Common myeloid progenitor, CD34-positive (primary cell): ENCODE data around the gene GPR83.
"Not testable (repeated sequence)": the region's sequence is repeated elsewhere in the genome, so short reads cannot be mapped to it uniquely, and the experiment has no call there.

Experiments
- CTCF ChIA-PET: fragments of 350-600 bp; sonication (Branson Sonifier 250); formaldehyde crosslinking; loops from one replicate; lab custom pipeline; 2021; ENCODE audit warnings: antibody characterized with exemption; lab: Charles Lee
- POLR2A ChIA-PET: fragments of 350-600 bp; sonication (Branson Sonifier 250); formaldehyde crosslinking; loops from one replicate; lab custom pipeline; 2021; ENCODE audit warnings: antibody characterized with exemption; lab: Charles Lee
- DNase-seq, 3 donors: peaks; one replicate each; pipeline versions ENCODE4 v3.0.0 to v3.0.0-alpha.2; 2013
- H3K27ac ChIP-seq, 2 experiments: 1 replicate in 1 of 2; 2 replicates in 1 of 2; pipeline ENCODE4 v1.7.0; 2013; ENCODE audit warnings: inconsistent platforms in 2 of 2, low read length in 2 of 2, mild to moderate bottlenecking in 2 of 2, low read depth in 1 of 2, moderate library complexity in 1 of 2; ENCODE audit not compliant: severe bottlenecking in 2 of 2, insufficient read depth in 1 of 2, poor library complexity in 1 of 2
- H3K27me3 ChIP-seq, 5 experiments: replicated peaks in 2 of 5; 1 replicate in 3 of 5; 2 replicates in 2 of 5; pipeline versions ENCODE4 v1.6.1 to v1.7.0; 2013; ENCODE audit warnings: low read length in 4 of 5, mild to moderate bottlenecking in 2 of 5, moderate library complexity in 2 of 5, inconsistent platforms in 1 of 5; ENCODE audit not compliant: insufficient read depth in 5 of 5, control insufficient read depth in 4 of 5
- H3K36me3 ChIP-seq, 4 experiments: 1 replicate in 2 of 4; 2 replicates in 2 of 4; pipeline versions ENCODE4 v1.6.1 to v1.7.0; 2013; ENCODE audit warnings: low read length in 3 of 4, control low read depth in 1 of 4, mild to moderate bottlenecking in 1 of 4; ENCODE audit not compliant: control insufficient read depth in 4 of 4, insufficient read depth in 4 of 4
- H3K4me1 ChIP-seq, 4 experiments: 1 replicate in 3 of 4; 2 replicates in 1 of 4; pipeline versions ENCODE4 v1.6.1 to v1.7.1; 2013; ENCODE audit warnings: low read length in 3 of 4, mild to moderate bottlenecking in 3 of 4, control low read depth in 1 of 4, inconsistent platforms in 1 of 4, moderate library complexity in 1 of 4; ENCODE audit not compliant: control insufficient read depth in 4 of 4, insufficient read depth in 4 of 4; ENCODE audit errors: control extremely low read depth in 1 of 4
- H3K4me3 ChIP-seq, 7 experiments: 1 replicate in 4 of 7; 2 replicates in 3 of 7; pipeline versions ENCODE4 v1.5.1 to v1.7.0; 2013; ENCODE audit warnings: mild to moderate bottlenecking in 7 of 7, low read length in 6 of 7, moderate library complexity in 6 of 7, inconsistent platforms in 2 of 7, low read depth in 2 of 7, control low read depth in 1 of 7; ENCODE audit not compliant: insufficient read depth in 4 of 7, control insufficient read depth in 1 of 7; ENCODE audit errors: extremely low read depth in 1 of 7
- H3K9me3 ChIP-seq, 5 experiments: 1 replicate in 4 of 5; 2 replicates in 1 of 5; pipeline versions ENCODE4 v1.6.1 to v1.7.1; 2013; ENCODE audit warnings: low read length in 4 of 5, mild to moderate bottlenecking in 2 of 5, inconsistent platforms in 1 of 5, low read depth in 1 of 5, moderate library complexity in 1 of 5; ENCODE audit not compliant: control insufficient read depth in 4 of 5, insufficient read depth in 2 of 5; ENCODE audit errors: control extremely low read depth in 1 of 5
- WGBS: methylation state at CpG from one replicate; pipeline ENCODE4 v1.1.5; 2013; ENCODE audit not compliant: insufficient coverage; 5-methylcytosine and 5-hydroxymethylcytosine counted together

Gene GPR83

DNA sequence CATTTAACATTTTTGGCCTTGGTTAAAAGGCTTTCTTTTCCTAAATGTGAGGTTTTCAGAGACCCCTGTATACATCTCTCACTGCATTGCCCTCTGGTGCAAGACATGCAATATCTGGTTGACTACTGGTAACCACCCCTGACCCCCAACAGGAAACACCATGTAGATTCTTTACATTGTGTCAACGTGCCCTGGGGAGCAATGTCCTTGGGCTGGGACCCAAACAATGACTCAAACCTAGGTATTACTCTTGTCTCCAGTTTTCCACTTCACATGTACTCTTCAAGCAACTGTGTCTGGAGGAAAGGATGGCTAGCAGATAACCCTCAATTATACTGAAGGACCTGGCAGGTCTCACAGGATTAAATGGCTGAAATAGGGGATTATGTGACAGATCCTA, 1.1 kb upstream of the GPR83 start:
- CTCF ChIA-PET = no interaction called here
- Histone ChIP-seq H3K4me1 (peaks cover 0 to 16% (median 9%) of the 10 kb centered on the region in 4 experiments), H3K4me3 (no peak overlapping the region), H3K36me3 (no peaks in the 10 kb centered on the region), H3K27ac (no peak overlapping the region), H3K9me3 (peaks cover 0 to 3% (median 2%) of the 10 kb centered on the region in 5 experiments), H3K27me3 (peaks cover 12 to 58% (median 31%) of the 10 kb centered on the region in 5 experiments)
- 60% methylated on average over 1 of the region's 1 CpG for WGBS
- no peak for DNase-seq
- POLR2A ChIA-PET = no interaction called here

DNA sequence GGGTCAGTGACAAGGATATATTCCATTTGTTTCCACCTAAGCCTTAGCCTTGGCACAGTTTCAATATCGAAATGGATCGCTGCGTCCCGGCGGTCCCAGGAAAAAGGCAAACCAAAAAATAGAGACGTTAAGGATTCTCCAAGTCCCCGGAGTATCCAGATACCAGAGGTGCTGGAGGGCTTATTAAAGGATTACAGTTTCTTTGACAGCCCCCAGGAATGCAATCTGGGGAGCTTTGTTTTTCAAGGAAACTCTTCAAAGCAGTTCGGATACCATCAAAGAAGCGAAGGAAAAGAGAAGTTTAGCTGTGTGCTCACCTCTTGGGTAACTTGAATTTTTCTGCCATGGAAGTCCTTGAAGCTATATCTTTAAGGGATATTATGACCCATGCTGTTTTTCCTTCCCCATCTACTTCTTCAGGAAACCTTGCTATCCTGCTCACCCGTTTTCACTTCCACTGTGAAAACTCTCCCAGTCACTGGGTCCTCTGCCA, 600 bp upstream of the GPR83 start:
- Histone ChIP-seq H3K36me3 (no peaks in the 10 kb centered on the region), H3K9me3 (peaks cover 0 to 3% (median 0%) of the 10 kb centered on the region in 5 experiments), H3K4me1 (peaks cover 0 to 16% (median 9%) of the 10 kb centered on the region in 4 experiments), H3K27ac (no peak overlapping the region), H3K27me3 (peaks cover 12 to 62% (median 31%) of the 10 kb centered on the region in 5 experiments), H3K4me3 (peak overlapping the region in 4 of 7 experiments; percentile 27 to 65 (median 62))
- WGBS = 26% methylated on average over 10 of the region's 10 CpGs
- POLR2A ChIA-PET = no interaction called here
- no peak for DNase-seq
- CTCF ChIA-PET = no interaction called here

DNA sequence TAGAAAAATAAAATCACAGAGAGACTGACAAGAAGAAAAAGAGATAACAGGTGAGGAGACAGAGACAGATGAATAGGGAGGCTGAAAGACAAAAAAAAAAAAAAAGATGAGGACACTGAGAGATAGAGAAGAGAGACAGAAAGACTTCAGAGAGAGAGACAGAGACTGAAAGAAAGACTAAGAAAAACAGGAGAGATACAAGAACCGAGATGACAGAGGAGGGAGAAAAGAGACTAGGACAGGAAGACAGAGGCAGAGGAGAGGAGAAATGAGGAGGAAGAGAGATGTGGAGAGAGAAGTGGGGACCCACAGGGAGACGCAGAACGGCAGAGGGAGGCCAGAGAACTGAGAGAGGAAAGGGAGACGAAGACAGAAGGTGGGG, 771 bp downstream of the GPR83 start:
- Histone ChIP-seq H3K4me1 (peaks cover 0 to 16% (median 9%) of the 10 kb centered on the region in 4 experiments), H3K9me3 (peaks cover 0 to 3% (median 0%) of the 10 kb centered on the region in 5 experiments), H3K4me3 (peak overlapping the region in 4 of 7 experiments; percentile 27 to 65 (median 62)), H3K36me3 (no peaks in the 10 kb centered on the region), H3K27me3 (peaks cover 12 to 62% (median 31%) of the 10 kb centered on the region in 5 experiments), H3K27ac (no peak overlapping the region)
- 16% methylated on average over 4 of the region's 4 CpGs for WGBS
- CTCF ChIA-PET = no interaction called here
- no peak for DNase-seq
- POLR2A ChIA-PET = no interaction called here

GRCh38 chr11:94400050-94400449, 1.2 kb downstream of the GPR83 start:
- H3K4me3 ChIP-seq = no peak overlapping the region
- CTCF ChIA-PET = no interaction called here
- peaks cover 12 to 62% (median 31%) of the 10 kb centered on the region in 5 experiments for H3K27me3 ChIP-seq
- H3K36me3 ChIP-seq = no peaks in the 10 kb centered on the region
- POLR2A ChIA-PET = no interaction called here
- whole genome bisulfite sequencing = 35% methylated on average over 2 of the region's 4 CpGs
- H3K27ac ChIP-seq = no peak overlapping the region
- DNase-seq = no peak
- H3K9me3 ChIP-seq = peaks cover 0 to 3% (median 0%) of the 10 kb centered on the region in 5 experiments
- H3K4me1 ChIP-seq = peaks cover 0 to 16% (median 9%) of the 10 kb centered on the region in 4 experiments

- DNase-seq = no peak
- POLR2A ChIA-PET = no interaction called here
- 93% methylated on average over 3 of the region's 5 CpGs for WGBS
These were observed 3.1 kb downstream of the GPR83 start for GRCh38 chr11:94398101-94398500.

DNA sequence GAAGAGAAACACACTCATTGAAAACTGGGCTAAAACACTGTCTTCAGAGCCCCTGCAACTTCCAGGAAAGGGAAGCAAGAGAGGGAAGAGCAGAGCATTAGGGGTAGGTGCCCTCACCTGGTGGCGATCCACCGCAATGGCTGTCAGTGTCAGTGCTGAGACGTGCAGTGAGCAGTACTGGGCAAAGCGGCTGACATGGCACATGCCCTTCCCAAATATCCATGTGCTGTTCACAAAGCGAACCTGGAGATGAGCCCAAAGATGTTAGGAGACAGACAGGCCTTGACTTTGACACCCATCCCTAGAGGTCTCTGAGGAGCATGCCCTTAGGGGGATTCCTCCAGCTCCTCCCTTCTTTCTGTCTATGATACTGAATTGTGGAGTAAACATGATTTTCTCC, 4.9 kb downstream of the GPR83 start:
- POLR2A ChIA-PET = no interaction called here

More at GRCh38 chr11:94398101-94398500, 3.1 kb downstream of the GPR83 start:
- Histone ChIP-seq H3K36me3 (no peaks in the 10 kb centered on the region), H3K4me1 (peaks cover 0 to 16% (median 9%) of the 10 kb centered on the region in 4 experiments), H3K27ac (no peak overlapping the region), H3K27me3 (peaks cover 12 to 55% (median 31%) of the 10 kb centered on the region in 5 experiments), H3K4me3 (no peak overlapping the region), H3K9me3 (peaks cover 0 to 2% (median 0%) of the 10 kb centered on the region in 5 experiments)
- CTCF ChIA-PET = no interaction called here

DNA sequence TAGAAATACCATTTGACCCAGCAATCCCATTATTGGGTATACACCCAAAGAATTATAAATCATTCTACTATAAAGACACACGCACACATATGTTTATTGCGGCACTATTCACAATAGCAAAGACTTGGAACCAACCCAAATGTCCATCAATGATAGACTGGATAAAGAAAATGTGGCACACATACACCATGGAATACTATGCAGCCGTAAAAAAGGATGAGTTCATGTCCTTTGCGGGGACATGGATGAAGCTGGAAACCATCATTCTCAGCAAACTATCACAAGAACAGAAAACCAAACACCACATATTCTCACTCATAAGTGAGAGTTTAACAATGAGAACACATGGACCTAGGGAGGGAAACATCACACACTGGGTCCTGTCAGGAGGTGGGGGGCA, 9.3 kb downstream of the GPR83 start:
- H3K4me3 ChIP-seq, H3K27ac ChIP-seq, POLR2A ChIA-PET, DNase-seq, H3K9me3 ChIP-seq, H3K27me3 ChIP-seq, H3K36me3 ChIP-seq, H3K4me1 ChIP-seq, CTCF ChIA-PET: not testable (repeated sequence)
- no CpG with 5 or more reads among the region's 4 CpGs for WGBS

More for the DNA sequence above, 4.9 kb downstream of the GPR83 start:
- Histone ChIP-seq H3K36me3 (no peaks in the 10 kb centered on the region), H3K4me1 (peaks cover 0 to 9% (median 6%) of the 10 kb centered on the region in 4 experiments), H3K27me3 (peaks cover 9 to 40% (median 23%) of the 10 kb centered on the region in 5 experiments), H3K4me3 (no peak overlapping the region), H3K9me3 (no peaks in the 10 kb centered on the region), H3K27ac (no peak overlapping the region)
- no peak for DNase-seq
- 96% methylated on average over 4 of the region's 5 CpGs for WGBS
- CTCF ChIA-PET = no interaction called here
